DMS 273 treated with DMSO at 0.1 percent for 48 hours (cell line): ENCODE results near the gene ASIP.

Experiments
- DNase-seq: peaks from one replicate; lab custom pipeline; 2025; lab: John Stamatoyannopoulos, UW

Gene ASIP

GRCh38 chr20:34311118-34312023, 70.1 kb downstream of the ASIP start:
- no peak for DNase-seq

DNA sequence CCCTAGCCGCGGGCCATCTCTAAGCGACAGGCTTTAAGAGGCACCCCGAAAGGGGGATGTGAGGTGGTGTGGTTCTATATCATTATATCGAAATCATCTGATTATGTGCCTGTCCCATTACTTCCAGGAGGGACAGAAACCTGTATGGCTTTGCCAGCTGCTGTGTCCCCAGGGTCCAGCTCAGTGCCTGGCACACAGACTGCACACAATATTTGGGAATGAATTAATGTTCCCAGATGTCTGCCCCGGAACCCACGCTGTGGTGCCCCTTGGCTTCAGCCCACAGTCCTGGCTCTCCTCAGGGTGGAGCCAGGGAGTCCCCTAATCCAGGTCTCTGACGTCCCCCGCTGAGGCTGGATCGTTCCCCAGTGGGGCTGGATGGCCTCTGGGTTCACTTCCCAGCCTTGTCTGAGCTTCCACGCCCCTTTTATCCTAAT, 70.8 kb downstream of the ASIP start:
- DNase-seq, result no peak

- DNase-seq, result peak; percentile 65
Observed at GRCh38 chr20:34312544-34313217, 71.5 kb downstream of the ASIP start.

DNA sequence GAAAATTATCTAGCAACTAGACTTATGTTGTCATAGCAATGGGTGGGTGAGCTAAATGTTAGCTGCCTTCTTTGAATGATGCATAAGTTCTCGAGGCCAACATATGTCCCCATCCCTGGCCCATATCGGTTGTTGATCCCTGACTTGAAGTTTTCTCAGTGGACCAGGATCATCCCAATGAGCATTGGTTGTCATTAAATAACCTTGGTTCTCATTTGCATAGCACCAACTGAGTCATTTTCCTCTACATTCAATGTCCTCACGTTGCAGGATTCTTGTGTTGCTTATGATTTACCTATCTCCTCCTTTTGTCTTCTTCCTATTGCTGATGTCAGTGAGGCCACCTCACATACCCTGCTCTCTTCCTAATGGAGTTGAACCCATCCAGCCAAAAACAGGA, 74.0 kb downstream of the ASIP start:
- DNase-seq, result no peak

GRCh38 chr20:34316196-34316814, 75.1 kb downstream of the ASIP start:
- DNase-seq, result no peak
